Fibroblast of gingiva (primary cell): ENCODE measurements around the gene ANKRD40.

Experiments
- DNase-seq: peaks from one replicate; pipeline ENCODE4 v3.0.0-alpha.2; 2011; ENCODE audit warnings: low read depth

The ANKRD40 gene

DNA sequence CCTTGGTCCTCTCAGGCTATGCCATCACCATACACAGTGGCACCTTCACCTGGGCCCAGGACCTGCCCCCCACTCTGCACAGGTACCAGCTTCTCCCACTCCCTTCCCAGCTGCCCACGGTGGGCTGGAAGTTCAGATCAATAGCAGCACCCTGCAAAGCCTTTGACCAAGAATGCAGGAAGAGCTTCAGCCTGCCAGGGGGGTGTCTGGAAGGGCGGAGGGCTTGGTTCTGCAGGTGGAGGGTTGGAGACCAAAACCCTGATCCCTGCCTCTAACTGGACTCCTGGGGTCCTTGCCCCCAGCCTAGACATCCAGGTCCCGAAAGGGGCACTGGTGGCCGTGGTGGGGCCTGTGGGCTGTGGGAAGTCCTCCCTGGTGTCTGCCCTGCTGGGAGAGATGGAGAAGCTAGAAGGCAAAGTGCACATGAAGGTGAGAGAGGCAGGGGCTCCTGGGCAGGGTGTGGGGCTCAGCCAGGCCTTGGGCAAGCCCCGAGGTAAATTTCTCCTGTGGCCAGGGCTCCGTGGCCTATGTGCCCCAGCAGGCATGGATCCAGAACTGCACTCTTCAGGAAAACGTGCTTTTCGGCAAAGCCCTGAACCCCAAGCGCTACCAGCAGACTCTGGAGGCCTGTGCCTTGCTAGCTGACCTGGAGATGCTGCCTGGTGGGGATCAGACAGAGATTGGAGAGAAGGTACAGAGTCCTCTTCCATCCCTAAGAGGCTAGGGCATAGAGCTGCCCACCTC lies 38.7 kb downstream of the ANKRD40 start:
- no peak for DNase-seq

- no peak for DNase-seq
Measured at GRCh38 chr17:50668025-50668837, 39.5 kb downstream of the ANKRD40 start.

GRCh38 chr17:50667259-50668024 lies 40.3 kb downstream of the ANKRD40 start:
- DNase-seq: no peak

GRCh38 chr17:50666316-50666715 lies 41.4 kb downstream of the ANKRD40 start:
- DNase-seq: no peak

GRCh38 chr17:50665838-50666237 lies 41.9 kb downstream of the ANKRD40 start:
- DNase-seq: no peak

DNA sequence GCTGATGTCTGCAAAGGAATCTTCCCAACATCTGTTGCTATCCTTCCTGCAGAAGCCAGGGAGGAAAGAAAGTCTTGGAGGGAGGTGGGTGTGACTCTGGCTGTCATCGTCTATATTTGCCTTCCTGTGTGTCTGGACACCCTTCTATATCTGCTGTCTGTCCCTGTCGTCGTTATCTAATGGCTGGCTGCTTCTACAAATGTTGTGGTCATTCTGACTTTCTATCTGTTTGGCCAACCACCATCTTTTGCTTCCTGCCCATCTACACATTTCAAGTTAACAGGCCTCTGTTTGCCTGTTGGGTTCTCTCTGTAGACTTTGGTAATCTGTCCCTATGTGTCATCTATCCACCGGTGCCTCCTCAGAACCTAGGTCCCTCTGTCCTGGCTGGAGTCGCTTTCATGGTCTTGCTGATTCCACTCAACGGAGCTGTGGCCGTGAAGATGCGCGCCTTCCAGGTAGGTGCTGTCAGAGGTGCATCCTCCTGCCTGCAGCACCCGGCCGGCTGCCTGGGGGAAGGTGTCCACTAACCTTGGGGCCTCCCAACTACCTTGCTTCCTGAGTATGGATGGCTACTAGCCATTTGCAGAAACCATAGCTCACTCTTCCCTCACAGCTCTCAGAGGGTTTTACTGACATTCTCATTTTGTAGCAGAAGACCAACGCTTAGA lies 42.8 kb downstream of the ANKRD40 start:
- DNase-seq: no peak

DNA sequence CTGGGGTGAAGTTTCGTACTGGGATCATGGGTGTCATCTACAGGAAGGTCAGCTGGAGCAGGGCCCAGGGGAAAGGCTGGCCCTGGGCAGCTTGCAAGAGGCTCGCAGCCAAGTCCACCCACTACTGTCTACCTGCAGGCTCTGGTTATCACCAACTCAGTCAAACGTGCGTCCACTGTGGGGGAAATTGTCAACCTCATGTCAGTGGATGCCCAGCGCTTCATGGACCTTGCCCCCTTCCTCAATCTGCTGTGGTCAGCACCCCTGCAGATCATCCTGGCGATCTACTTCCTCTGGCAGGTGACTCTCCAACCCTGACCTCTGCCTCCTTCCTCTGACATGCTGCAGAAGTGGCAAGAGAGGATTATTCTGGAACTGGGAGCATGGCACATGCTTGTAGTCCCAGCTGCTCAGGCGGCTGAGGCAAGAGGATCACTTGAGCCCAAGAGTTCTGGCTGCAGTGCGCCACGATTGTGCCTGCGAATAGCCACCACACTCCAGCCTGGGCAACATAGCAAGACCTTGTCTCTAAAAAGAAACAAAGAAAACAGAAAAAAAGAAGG lies 43.8 kb downstream of the ANKRD40 start:
- no peak for DNase-seq

DNA sequence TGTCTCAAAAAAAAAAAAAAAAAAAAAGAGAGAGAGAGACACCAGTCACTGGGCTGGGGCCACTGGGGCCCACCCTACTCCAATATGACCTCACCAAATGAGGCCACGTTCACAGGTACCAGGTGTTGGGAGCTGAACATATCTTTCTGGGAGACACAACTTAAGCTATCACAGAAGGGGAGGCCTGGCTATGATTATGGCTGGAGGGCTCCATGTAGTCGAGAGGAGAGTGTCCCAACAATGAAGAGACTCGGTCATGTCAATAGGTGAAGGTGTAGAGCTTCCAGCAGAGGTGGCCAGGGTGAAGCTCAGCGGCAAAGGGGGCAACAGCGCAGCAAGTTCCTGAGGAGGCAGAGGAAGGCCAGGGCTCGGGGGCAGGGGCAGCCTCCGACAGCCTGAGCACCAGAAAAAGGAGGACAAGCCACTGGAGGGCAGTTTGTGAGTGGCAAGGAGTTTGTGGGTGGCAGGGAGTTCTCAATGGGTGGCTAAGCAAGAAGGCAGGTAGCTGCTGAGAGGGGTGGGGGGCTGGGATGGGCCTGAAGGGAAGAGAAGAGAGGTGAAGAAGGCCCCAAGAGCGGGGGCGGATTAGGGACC lies 45.0 kb downstream of the ANKRD40 start:
- no peak for DNase-seq

- peak; percentile 93 for DNase-seq
Measured at GRCh38 chr17:50661795-50662391, 45.8 kb downstream of the ANKRD40 start.

GRCh38 chr17:50661348-50661747 lies 46.4 kb downstream of the ANKRD40 start:
- DNase-seq: no peak

GRCh38 chr17:50660887-50661345 lies 46.8 kb downstream of the ANKRD40 start:
- no peak for DNase-seq

DNA sequence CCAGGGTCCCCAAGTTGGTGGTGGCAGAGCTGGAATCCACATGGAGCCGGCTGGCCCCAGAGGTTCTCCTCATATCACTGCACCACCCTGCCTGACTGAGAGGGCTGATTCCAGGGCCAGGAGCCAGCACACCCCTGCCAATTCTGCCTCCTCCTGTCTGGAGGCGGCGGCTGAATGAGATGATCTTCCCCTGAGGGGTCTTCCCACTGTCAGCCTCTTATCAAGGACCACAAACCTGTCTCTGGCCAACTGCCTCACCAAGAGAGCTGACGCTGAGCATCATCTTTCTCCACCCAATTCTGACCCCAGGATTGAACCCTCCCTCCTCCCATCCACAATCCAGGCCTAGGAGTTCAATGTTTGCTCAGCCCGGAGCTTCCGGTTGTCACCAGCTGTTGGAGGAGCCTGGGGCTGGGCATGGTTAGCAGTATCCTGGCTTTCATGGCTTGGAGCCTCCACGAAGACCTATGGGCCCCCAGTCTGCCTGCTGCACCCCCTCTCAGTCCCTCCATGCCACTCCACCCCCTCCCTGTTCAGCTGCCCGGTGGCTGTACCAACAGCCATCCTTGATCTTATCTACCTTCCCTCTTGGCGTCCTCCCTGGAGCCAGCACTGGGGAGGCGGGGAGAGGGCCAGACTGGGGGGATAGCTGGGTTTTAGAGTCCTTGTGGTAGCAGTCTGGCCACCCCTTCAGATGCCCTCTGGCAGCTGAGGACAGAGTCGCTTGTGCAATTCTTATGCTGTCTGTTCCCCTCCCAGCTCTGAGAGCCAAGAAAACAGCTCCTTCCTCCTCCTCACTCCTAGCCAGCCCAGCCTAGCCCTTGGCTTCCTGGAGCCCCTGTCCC lies 47.5 kb downstream of the ANKRD40 start:
- peak; percentile 63 for DNase-seq

- no peak for DNase-seq
Measured at GRCh38 chr17:50659179-50659578, 48.5 kb downstream of the ANKRD40 start.

GRCh38 chr17:50658616-50659015 lies 49.1 kb downstream of the ANKRD40 start:
- DNase-seq: no peak

DNA sequence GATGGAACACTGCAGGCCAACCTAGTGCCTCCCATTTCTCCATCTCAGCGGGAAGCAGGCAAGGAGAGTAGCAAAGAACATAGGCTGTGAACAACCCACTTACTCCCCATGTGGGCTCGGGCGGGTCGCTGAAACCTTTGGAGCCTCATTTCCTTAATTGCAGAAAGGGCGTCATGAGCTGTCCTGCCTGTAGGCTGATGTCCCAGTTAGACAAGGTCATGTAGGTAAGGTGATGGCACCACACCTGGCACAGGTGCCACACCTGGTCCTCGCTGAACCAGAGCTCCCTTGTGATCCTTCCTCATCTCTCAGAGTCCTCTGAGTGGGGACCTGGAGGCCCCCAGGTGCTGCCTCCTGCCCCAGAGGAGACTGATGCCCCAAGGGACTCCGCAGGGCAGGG lies 50.1 kb downstream of the ANKRD40 start:
- no peak for DNase-seq

DNA sequence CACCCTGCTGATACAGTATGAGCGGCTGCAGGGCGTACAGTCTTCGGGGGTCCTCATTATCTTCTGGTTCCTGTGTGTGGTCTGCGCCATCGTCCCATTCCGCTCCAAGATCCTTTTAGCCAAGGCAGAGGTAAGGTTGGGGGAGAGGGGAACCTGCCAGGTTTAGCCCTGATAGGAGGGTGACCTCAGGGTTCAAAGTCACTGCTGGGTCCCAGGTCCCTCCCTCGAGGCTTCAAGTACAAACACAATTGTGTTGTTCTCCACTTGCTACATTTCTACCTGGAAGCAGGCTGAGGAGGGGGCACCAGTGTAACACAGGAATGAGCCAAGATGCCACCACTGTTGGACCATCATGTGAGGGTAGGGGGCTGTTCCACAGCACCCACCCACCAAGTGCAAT lies 50.7 kb downstream of the ANKRD40 start:
- no peak for DNase-seq

DNA sequence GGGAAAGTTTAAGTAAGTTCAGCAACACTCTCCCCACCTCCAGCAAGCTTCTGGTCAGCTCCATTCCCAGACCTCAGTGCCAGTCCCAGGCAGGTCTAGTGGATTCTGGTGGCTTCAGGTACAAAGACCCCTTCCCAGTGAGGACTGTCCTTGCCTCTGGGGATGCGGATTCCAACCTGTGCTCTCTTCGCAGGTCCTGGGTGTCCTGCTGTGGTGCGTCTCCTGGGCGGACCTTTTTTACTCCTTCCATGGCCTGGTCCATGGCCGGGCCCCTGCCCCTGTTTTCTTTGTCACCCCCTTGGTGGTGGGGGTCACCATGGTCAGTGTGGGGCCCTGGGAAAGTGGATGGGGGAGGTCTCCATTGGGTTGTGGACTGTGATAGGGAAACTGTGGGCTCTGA lies 51.2 kb downstream of the ANKRD40 start:
- DNase-seq: no peak

DNA sequence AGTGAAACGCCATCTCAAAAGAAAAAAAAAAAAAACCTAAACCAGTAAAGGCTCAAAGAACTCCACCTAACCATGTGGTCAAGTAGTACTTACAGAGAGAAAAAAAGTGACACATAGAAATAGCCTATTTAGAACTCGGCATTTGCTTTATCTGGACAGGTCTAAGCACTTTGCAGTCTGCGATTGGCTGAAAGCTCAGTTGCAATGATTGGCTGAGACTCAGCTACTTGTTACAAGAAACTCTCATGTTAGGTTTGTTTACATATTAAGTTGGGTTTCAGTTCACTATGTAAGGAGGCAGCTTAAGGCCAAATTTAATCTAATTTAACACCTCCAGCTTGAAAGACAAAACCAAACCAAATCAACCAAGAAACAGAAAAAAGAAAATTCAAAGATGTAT lies 54.0 kb downstream of the ANKRD40 start:
- DNase-seq: no peak

DNA sequence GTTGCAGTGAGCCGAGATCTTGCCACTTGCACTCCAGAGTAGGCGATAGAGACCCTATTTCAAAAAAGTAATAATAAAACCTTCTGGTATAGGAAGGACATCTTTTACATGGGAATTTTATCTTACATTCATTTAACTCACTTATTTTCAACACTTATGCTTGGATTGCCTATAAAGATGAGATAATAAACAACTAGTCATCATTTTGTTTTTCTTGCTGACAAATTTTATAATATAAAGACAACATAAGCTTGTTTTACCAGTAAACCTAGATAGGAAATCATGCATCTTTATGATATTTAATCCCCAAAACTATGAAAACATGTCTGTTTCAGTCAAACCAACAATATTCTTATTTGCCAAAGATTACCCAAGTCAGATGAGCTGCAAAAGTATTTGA lies 56.1 kb downstream of the ANKRD40 start:
- DNase-seq: no peak
